Transverse colon (tissue), 4 donors: Measurements from ENCODE around the gene IL13. TPM values are rescaled to one million over a fixed set of nuclear protein-coding genes. Genes with fewer than 3 reads are reported as not detected.

ENCODE experiments used
- DNase-seq: peaks from one replicate; pipeline ENCODE4 v3.0.0-alpha.2; 2019
- H3K27ac ChIP-seq, 4 donors: fragments of 200-600 bp; sonication (generic); 2 replicates each; pipeline ENCODE4 v1.5.1; 2016 to 2018; ENCODE audit warnings: inconsistent platforms in 4 of 4
- H3K27me3 ChIP-seq: fragments of 200-600 bp; sonication (generic); 2 replicates; pipeline ENCODE4 v1.5.1; 2017; ENCODE audit warnings: inconsistent platforms
- H3K36me3 ChIP-seq, 4 donors: fragments of 200-600 bp; sonication (generic); 2 replicates each; pipeline ENCODE4 v1.5.1; 2017 to 2019; ENCODE audit warnings: inconsistent platforms in 4 of 4
- H3K4me1 ChIP-seq, 4 donors: fragments of 200-600 bp; sonication (generic); 2 replicates each; pipeline ENCODE4 v1.5.1; 2017 to 2020; ENCODE audit warnings: inconsistent platforms in 4 of 4
- H3K4me3 ChIP-seq, 4 donors: fragments of 200-600 bp; sonication (generic); 1 replicate in 1 of 4; 2 replicates in 3 of 4; pipeline versions ENCODE4 v1.5.1 to v1.6.1; 2017 to 2019; ENCODE audit warnings: inconsistent platforms in 4 of 4
- H3K9me3 ChIP-seq, 2 donors: fragments of 200-600 bp; sonication (generic); 2 replicates each; pipeline ENCODE4 v1.5.1; 2017 to 2019; ENCODE audit warnings: inconsistent platforms in 2 of 2
- CTCF ChIP-seq, 5 experiments: fragments of 200-600 bp in 3 of 5; fragments of 450-650 bp in 2 of 5; sonication (generic) in 3 of 5; IDR thresholded peaks; 1 replicate in 2 of 5; 2 replicates in 3 of 5; pipeline ENCODE4 v1.5.1; 2016 to 2017; ENCODE audit warnings: antibody characterized with exemption in 5 of 5, inconsistent platforms in 3 of 5, mild to moderate bottlenecking in 2 of 5, moderate library complexity in 1 of 5
- EP300 ChIP-seq: sonication (generic); formaldehyde crosslinking; IDR thresholded peaks from one replicate; pipeline ENCODE4 v1.6.1; 2017; ENCODE audit warnings: antibody characterized with exemption, low read depth
- POLR2A ChIP-seq: fragments of 450-650 bp; IDR thresholded peaks from one replicate; pipeline ENCODE4 v1.6.1; 2016; ENCODE audit warnings: antibody characterized with exemption, mild to moderate bottlenecking, moderate library complexity
- POLR2AphosphoS5 ChIP-seq, 3 donors: sonication (generic); formaldehyde crosslinking; IDR thresholded peaks; one replicate each; pipeline ENCODE4 v1.6.1; 2016; ENCODE audit warnings: antibody characterized with exemption in 3 of 3
- WGBS, 2 donors: methylation state at CpG; one replicate each; pipeline ENCODE4 v1.1.5; 2018; ENCODE audit warnings: low coverage in 1 of 2; 5-methylcytosine and 5-hydroxymethylcytosine counted together
- in situ Hi-C, 4 donors: fragments of 200-750 bp; cut with MboI; loops; one replicate each; pipeline versions ENCODE4 v1.15.0 to v1.15.1; 2017; ENCODE audit warnings: low sequenced_read_pairs in 3 of 4, low pct_ligation_motif_present in 1 of 4, low pct_unique_long_range_greater_than_20kb in 1 of 4
- intact Hi-C: fragments of 100-400 bp; cut with DNase I; formaldehyde crosslinking; loops from one replicate; pipeline ENCODE4 v1.15.1; 2023; ENCODE audit warnings: low total_unique reads
- total RNA-seq, 4 donors: library from RNA; depleted of rRNA; stranded (reverse); fragments of >200 nt; gene quantifications; one replicate each; pipeline ENCODE4 v1.1.0, GENCODE V29; 2016

The IL13 gene
- not detected for total RNA-seq

GRCh38 chr5:132657676-132658380 lies at the start of gene IL13:
Gene IL13, plus strand, starts transcription at chr5:132658173. Its CDS starts 14 bp downstream, at chr5:132658187.
- no peaks in the 10 kb centered on the region for H3K36me3 ChIP-seq
- WGBS, 2 donors, result 89 to 96% methylated on average over 3 to 12 of the region's 12 CpGs
- H3K4me3 ChIP-seq, result no peak within 1 kb of the TSS
- intact Hi-C loops, result no loop called here
- TF ChIP-seq EP300, result no peak
- DNase-seq, result no peak
- in situ Hi-C loops, result no loop called here
- H3K27ac ChIP-seq, result no peak within 1 kb of the TSS
- peaks cover 0 to 13% (median 6%) of the 10 kb centered on the region in 4 donors for H3K4me1 ChIP-seq
- H3K9me3 ChIP-seq, result no peaks in the 10 kb centered on the region
- peaks cover 48% of the 10 kb centered on the region for H3K27me3 ChIP-seq

GRCh38 chr5:132611965-132612364 lies 46.0 kb upstream of the IL13 start:
- DNase-seq, result no peak
- intact Hi-C loops, result no loop called here
- Histone ChIP-seq H3K9me3 (no peaks in the 10 kb centered on the region), H3K4me3 (no peak overlapping the region), H3K36me3 (peaks cover 0 to 47% (median 19%) of the 10 kb centered on the region in 4 donors), H3K27ac (no peak overlapping the region), H3K4me1 (no peaks in the 10 kb centered on the region), H3K27me3 (no peaks in the 10 kb centered on the region)
- WGBS, 2 donors, result 99 to 100% methylated on average over 2 of the region's 2 CpGs
- in situ Hi-C loops, result no loop called here
- TF ChIP-seq POLR2AphosphoS5 (IDR thresholded peaks at IDR 0.05) (no peak), EP300 (no peak), CTCF (IDR thresholded peaks at IDR 0.05) (no peak), POLR2A (no peak)

- H3K27ac ChIP-seq, result no peak overlapping the region
- peaks cover 0 to 52% (median 23%) of the 10 kb centered on the region in 4 donors for H3K36me3 ChIP-seq
- in situ Hi-C loops, result no loop called here
- no peak for DNase-seq
- H3K9me3 ChIP-seq, result no peaks in the 10 kb centered on the region
- 81 to 90% methylated on average over 1 of the region's 1 CpG for WGBS, 2 donors
- H3K4me3 ChIP-seq, result no peak overlapping the region
- no peaks in the 10 kb centered on the region for H3K4me1 ChIP-seq
- no peaks in the 10 kb centered on the region for H3K27me3 ChIP-seq
- intact Hi-C loops, result no loop called here
- no peak for TF ChIP-seq POLR2A
- no peak for TF ChIP-seq POLR2AphosphoS5 (IDR thresholded peaks at IDR 0.05)
- TF ChIP-seq EP300, result no peak
- TF ChIP-seq CTCF (IDR thresholded peaks at IDR 0.05), result no peak
Measured at GRCh38 chr5:132612846-132613245, 45.1 kb upstream of the IL13 start.

- peaks cover 0 to 2% (median 0%) of the 10 kb centered on the region in 4 donors for H3K4me1 ChIP-seq
- peaks cover 0 to 32% (median 9%) of the 10 kb centered on the region in 4 donors for H3K36me3 ChIP-seq
- no peak for DNase-seq
- TF ChIP-seq CTCF (IDR thresholded peaks at IDR 0.05), result no peak
- TF ChIP-seq EP300, result no peak
- no peak for TF ChIP-seq POLR2AphosphoS5 (IDR thresholded peaks at IDR 0.05)
- no peak for TF ChIP-seq POLR2A
- no peak overlapping the region for H3K4me3 ChIP-seq
- intact Hi-C loops (no loop called here), in situ Hi-C loops (no loop called here)
- H3K27me3 ChIP-seq, result no peaks in the 10 kb centered on the region
- H3K9me3 ChIP-seq, result no peaks in the 10 kb centered on the region
- no peak overlapping the region for H3K27ac ChIP-seq
Measured at GRCh38 chr5:132621699-132622098, 36.3 kb upstream of the IL13 start.

GRCh38 chr5:132622608-132623007 lies 35.4 kb upstream of the IL13 start:
- peaks cover 0 to 24% (median 5%) of the 10 kb centered on the region in 4 donors for H3K36me3 ChIP-seq
- peaks cover 0 to 2% (median 0%) of the 10 kb centered on the region in 4 donors for H3K4me1 ChIP-seq
- H3K4me3 ChIP-seq, result no peak overlapping the region
- TF ChIP-seq CTCF (IDR thresholded peaks at IDR 0.05), result no peak
- no peak for TF ChIP-seq EP300
- TF ChIP-seq POLR2A, result no peak
- TF ChIP-seq POLR2AphosphoS5 (IDR thresholded peaks at IDR 0.05), result no peak
- in situ Hi-C loops (no loop called here), intact Hi-C loops (no loop called here)
- no peak overlapping the region for H3K27ac ChIP-seq
- no peaks in the 10 kb centered on the region for H3K27me3 ChIP-seq
- DNase-seq, result no peak
- no peaks in the 10 kb centered on the region for H3K9me3 ChIP-seq
